Stimulated activated naive B cell treated with anti-CD40 and anti-IgM and Interleukin-4, amounts not matched to agents 10 μg/mL and 1 μg/mL and 100 μg/mL, for 72 hours (primary cell): ENCODE results near the gene TAL2.

Source experiments
- ATAC-seq, 2 donors: fragments of 150-1000 bp; cut with Tn5 transposase; replicated peaks; 2 replicates each; pipeline ENCODE4 v1.10.0; 2021; ENCODE audit warnings: moderate library complexity in 1 of 2
- DNase-seq: peaks from one replicate; pipeline ENCODE4 v3.0.0; 2021
- H3K27ac Mint-ChIP-seq: one replicate; pipeline ENCODE4 v1.8.0; 2022; ENCODE audit warnings: mild to moderate bottlenecking, mixed read lengths
- H3K27me3 Mint-ChIP-seq, 2 donors: one replicate each; pipeline ENCODE4 v1.8.0; 2022; ENCODE audit warnings: mixed read lengths in 2 of 2
- H3K36me3 Mint-ChIP-seq, 2 donors: one replicate each; pipeline ENCODE4 v1.8.0; 2022; ENCODE audit warnings: mixed read lengths in 2 of 2, mild to moderate bottlenecking in 1 of 2
- H3K4me1 Mint-ChIP-seq, 2 donors: one replicate each; pipeline ENCODE4 v1.8.0; 2022; ENCODE audit warnings: mixed read lengths in 2 of 2, mild to moderate bottlenecking in 1 of 2
- H3K4me3 Mint-ChIP-seq, 2 donors: one replicate each; pipeline ENCODE4 v1.8.0; 2022; ENCODE audit warnings: mild to moderate bottlenecking in 2 of 2, mixed read lengths in 2 of 2, moderate library complexity in 1 of 2
- H3K9me3 Mint-ChIP-seq, 2 donors: one replicate each; pipeline ENCODE4 v1.8.0; 2022; ENCODE audit warnings: mixed read lengths in 2 of 2, mild to moderate bottlenecking in 1 of 2

Gene TAL2

DNA sequence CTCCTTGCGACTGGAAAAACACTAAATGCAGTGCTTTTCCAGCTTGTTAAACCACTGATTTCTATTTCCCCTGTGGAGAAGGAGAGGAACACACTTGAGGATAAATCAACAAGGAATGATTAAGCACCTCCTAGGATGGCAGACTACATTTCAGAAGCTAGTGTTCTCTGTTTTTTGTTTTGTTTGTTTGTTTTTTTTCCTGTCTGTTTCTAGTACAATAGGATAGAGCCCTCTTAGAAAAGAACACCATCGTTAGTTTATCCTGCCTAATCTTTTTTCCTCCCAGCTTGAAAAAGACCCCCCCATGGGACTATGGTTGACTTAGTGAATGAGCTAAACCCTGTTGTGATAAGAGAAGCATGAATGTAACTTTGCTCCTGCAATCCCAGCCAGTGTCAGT is 3.9 kb upstream of the TAL2 start:
- no peak for DNase-seq
- Mint-ChIP-seq H3K4me1 (peaks cover 26 to 34% of the 10 kb centered on the region in 2 donors), H3K27me3 (peaks cover 19 to 21% of the 10 kb centered on the region in 2 donors), H3K36me3 (peaks cover 3% of the 10 kb centered on the region in 2 donors), H3K27ac (peak overlapping the region; percentile 34), H3K4me3 (no peak overlapping the region), H3K9me3 (no peaks in the 10 kb centered on the region)
- ATAC-seq: no peak

- peaks cover 17 to 19% of the 10 kb centered on the region in 2 donors for H3K27me3 Mint-ChIP-seq
- no peaks in the 10 kb centered on the region for H3K9me3 Mint-ChIP-seq
- no peak overlapping the region for H3K4me3 Mint-ChIP-seq
- H3K4me1 Mint-ChIP-seq: peaks cover 25 to 34% of the 10 kb centered on the region in 2 donors
- no peak overlapping the region for H3K27ac Mint-ChIP-seq
- peaks cover 3% of the 10 kb centered on the region in 2 donors for H3K36me3 Mint-ChIP-seq
- ATAC-seq (no peak), DNase-seq (no peak)
These were observed 1.2 kb upstream of the TAL2 start for GRCh38 chr9:105661011-105661410.

GRCh38 chr9:105663914-105664313 is 1.7 kb downstream of the TAL2 start:
- H3K4me3 Mint-ChIP-seq: no peak overlapping the region
- H3K27me3 Mint-ChIP-seq: peaks cover 0 to 3% of the 10 kb centered on the region in 2 donors
- H3K4me1 Mint-ChIP-seq: peaks cover 20 to 24% of the 10 kb centered on the region in 2 donors
- DNase-seq (no peak), ATAC-seq (no peak)
- H3K9me3 Mint-ChIP-seq: no peaks in the 10 kb centered on the region
- H3K36me3 Mint-ChIP-seq: peaks cover 3% of the 10 kb centered on the region in 2 donors
- H3K27ac Mint-ChIP-seq: no peak overlapping the region

DNA sequence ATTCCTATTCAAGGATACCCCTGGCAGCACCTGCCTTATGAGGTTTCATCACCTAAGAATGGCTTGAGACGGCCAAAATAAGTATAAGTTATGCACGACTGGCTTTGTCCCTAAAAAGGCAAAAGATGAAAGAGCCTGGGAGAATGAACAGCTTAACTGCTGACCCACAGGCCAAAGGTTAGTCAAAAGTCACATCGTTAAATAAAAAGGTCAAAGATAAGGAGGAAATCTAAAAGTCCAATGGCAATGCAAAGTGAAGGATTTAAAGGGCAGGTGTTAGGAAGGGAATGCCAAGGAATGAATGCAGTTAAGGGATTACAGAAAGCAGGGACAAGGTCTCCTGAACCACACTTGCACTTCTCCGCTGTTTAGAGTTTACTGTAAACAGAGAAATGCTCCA is 5.6 kb downstream of the TAL2 start:
- ATAC-seq (no peak), DNase-seq (no peak)
- H3K4me1 Mint-ChIP-seq: peaks cover 6 to 7% of the 10 kb centered on the region in 2 donors
- H3K9me3 Mint-ChIP-seq: peaks cover 4 to 5% of the 10 kb centered on the region in 2 donors
- no peak overlapping the region for H3K27ac Mint-ChIP-seq
- no peak overlapping the region for H3K4me3 Mint-ChIP-seq
- H3K36me3 Mint-ChIP-seq: peaks cover 5 to 7% of the 10 kb centered on the region in 2 donors
- peaks cover 5 to 6% of the 10 kb centered on the region in 2 donors for H3K27me3 Mint-ChIP-seq

DNA sequence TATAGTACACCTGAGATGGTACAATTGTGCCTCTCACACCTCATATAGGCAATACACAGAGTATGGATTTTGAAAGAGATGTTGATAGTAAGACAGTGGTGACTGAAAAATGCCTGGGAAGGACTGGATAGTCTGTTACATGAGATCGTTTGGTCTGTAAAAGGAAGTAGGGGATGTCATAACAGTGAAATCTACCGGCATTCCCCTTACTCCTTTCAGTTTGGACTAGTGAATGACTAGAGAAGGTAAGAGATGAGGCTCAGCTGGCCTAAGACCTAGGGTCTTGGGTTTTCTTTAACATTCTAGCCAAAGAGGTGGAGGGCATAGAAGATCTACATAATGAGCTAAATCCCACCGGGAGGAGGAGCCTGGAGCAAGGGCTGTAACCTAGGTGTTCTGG is 8.1 kb downstream of the TAL2 start:
- H3K27me3 Mint-ChIP-seq: peaks cover 5 to 6% of the 10 kb centered on the region in 2 donors
- peak in 1 of 2 donors; percentile 4 for ATAC-seq
- no peak overlapping the region for H3K27ac Mint-ChIP-seq
- no peak for DNase-seq
- peaks cover 8% of the 10 kb centered on the region in 2 donors for H3K9me3 Mint-ChIP-seq
- peaks cover 9 to 12% of the 10 kb centered on the region in 2 donors for H3K36me3 Mint-ChIP-seq
- H3K4me3 Mint-ChIP-seq: no peak overlapping the region
- peaks cover 14 to 17% of the 10 kb centered on the region in 2 donors for H3K4me1 Mint-ChIP-seq

DNA sequence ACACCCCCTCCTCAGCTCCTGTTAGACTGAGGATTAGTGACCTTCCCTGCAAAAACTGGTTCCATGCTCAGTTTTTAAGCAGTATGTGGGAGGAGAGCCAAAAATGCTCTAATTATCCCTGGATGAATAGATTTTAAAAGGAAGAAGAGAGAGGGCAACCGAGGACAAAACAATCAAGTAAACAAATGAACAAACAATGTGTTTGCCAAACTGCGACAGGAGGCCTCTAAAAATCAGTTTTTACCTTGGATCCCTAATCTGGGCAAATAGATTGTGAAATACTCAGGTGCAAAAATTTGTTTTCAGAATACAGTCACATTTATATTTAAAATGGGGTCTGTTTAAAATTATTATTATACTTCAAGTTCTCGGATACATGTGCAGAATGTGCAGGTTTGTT is 8.5 kb downstream of the TAL2 start:
- DNase-seq: no peak
- peaks cover 5 to 6% of the 10 kb centered on the region in 2 donors for H3K27me3 Mint-ChIP-seq
- peaks cover 13 to 17% of the 10 kb centered on the region in 2 donors for H3K4me1 Mint-ChIP-seq
- no peak overlapping the region for H3K27ac Mint-ChIP-seq
- no peak for ATAC-seq
- H3K4me3 Mint-ChIP-seq: no peak overlapping the region
- H3K9me3 Mint-ChIP-seq: peaks cover 8% of the 10 kb centered on the region in 2 donors
- peaks cover 9 to 12% of the 10 kb centered on the region in 2 donors for H3K36me3 Mint-ChIP-seq

DNA sequence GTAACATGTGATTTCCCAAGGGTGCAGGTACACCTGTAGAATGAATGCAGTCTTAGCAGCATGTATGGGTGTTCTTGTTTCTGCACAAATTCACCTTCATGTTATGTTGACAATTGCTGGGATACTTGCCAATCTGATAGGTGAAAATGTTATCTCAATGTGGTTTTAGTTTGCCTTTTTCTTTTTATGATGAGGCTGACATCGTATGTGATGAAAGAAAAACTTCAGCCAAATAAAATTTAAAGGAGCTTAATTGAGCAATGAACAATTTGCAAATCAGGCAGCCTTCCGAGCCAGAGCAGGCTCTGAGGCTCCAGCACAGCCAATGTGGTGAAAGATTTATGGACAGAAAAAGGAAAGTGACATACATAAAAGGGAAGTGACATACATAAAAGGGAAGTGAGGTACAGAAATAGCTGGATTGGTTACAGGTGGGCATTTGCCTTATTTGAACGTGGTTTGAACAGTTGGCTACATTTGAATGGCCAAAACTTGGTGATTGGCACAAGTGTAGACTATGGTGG is 10.5 kb downstream of the TAL2 start:
- Mint-ChIP-seq H3K27me3 (peaks cover 5 to 6% of the 10 kb centered on the region in 2 donors), H3K27ac (peak overlapping the region; percentile 44), H3K36me3 (peaks cover 9 to 12% of the 10 kb centered on the region in 2 donors), H3K9me3 (peaks cover 8% of the 10 kb centered on the region in 2 donors), H3K4me3 (peak overlapping the region in 1 of 2 donors; percentile 45), H3K4me1 (peaks cover 13 to 17% of the 10 kb centered on the region in 2 donors)
- DNase-seq: no peak
- peak; percentile 78 to 90 for ATAC-seq

- Mint-ChIP-seq H3K4me3 (no peak overlapping the region), H3K9me3 (peaks cover 8% of the 10 kb centered on the region in 2 donors), H3K36me3 (peaks cover 9 to 12% of the 10 kb centered on the region in 2 donors), H3K4me1 (peaks cover 13 to 17% of the 10 kb centered on the region in 2 donors), H3K27ac (no peak overlapping the region), H3K27me3 (peaks cover 5 to 6% of the 10 kb centered on the region in 2 donors)
- ATAC-seq: no peak
- DNase-seq: no peak
These were observed 11.7 kb downstream of the TAL2 start for GRCh38 chr9:105673850-105674387.

- peaks cover 9 to 12% of the 10 kb centered on the region in 2 donors for H3K36me3 Mint-ChIP-seq
- no peak for DNase-seq
- peaks cover 10 to 17% of the 10 kb centered on the region in 2 donors for H3K4me1 Mint-ChIP-seq
- no peaks in the 10 kb centered on the region for H3K27me3 Mint-ChIP-seq
- H3K4me3 Mint-ChIP-seq: no peak overlapping the region
- H3K9me3 Mint-ChIP-seq: peaks cover 8% of the 10 kb centered on the region in 2 donors
- H3K27ac Mint-ChIP-seq: peak overlapping the region; percentile 43
- ATAC-seq: no peak
These were observed 14.2 kb downstream of the TAL2 start for GRCh38 chr9:105676351-105676923.

GRCh38 chr9:105678163-105678562 is 15.9 kb downstream of the TAL2 start:
- Mint-ChIP-seq H3K9me3 (peaks cover 0 to 1% of the 10 kb centered on the region in 2 donors), H3K27ac (no peak overlapping the region), H3K36me3 (peaks cover 2 to 3% of the 10 kb centered on the region in 2 donors), H3K4me3 (no peak overlapping the region), H3K4me1 (peaks cover 5 to 8% of the 10 kb centered on the region in 2 donors), H3K27me3 (no peaks in the 10 kb centered on the region)
- DNase-seq (no peak), ATAC-seq (no peak)

DNA sequence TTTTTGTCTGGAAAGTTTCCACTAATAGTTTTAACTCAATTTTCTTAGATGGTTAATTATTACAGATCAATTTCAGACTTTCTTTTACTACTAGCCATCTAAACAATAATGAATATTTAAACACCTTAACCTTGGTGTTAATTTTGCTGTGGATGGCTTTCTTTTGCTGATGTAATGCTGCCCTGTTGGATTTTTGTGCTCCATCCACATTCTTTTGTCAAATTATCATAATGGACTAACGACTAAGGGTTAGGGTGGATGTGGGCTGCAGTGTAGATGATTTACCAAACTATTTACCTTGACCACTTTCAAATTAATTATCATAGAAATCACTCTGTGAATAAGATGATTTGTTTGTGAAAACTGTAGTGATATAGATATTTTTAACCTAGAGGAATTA is 16.5 kb downstream of the TAL2 start:
- H3K27ac Mint-ChIP-seq: no peak overlapping the region
- DNase-seq (no peak), ATAC-seq (no peak)
- H3K9me3 Mint-ChIP-seq: no peaks in the 10 kb centered on the region
- H3K27me3 Mint-ChIP-seq: no peaks in the 10 kb centered on the region
- H3K4me3 Mint-ChIP-seq: no peak overlapping the region
- peaks cover 0 to 3% of the 10 kb centered on the region in 2 donors for H3K36me3 Mint-ChIP-seq
- peaks cover 2 to 4% of the 10 kb centered on the region in 2 donors for H3K4me1 Mint-ChIP-seq

DNA sequence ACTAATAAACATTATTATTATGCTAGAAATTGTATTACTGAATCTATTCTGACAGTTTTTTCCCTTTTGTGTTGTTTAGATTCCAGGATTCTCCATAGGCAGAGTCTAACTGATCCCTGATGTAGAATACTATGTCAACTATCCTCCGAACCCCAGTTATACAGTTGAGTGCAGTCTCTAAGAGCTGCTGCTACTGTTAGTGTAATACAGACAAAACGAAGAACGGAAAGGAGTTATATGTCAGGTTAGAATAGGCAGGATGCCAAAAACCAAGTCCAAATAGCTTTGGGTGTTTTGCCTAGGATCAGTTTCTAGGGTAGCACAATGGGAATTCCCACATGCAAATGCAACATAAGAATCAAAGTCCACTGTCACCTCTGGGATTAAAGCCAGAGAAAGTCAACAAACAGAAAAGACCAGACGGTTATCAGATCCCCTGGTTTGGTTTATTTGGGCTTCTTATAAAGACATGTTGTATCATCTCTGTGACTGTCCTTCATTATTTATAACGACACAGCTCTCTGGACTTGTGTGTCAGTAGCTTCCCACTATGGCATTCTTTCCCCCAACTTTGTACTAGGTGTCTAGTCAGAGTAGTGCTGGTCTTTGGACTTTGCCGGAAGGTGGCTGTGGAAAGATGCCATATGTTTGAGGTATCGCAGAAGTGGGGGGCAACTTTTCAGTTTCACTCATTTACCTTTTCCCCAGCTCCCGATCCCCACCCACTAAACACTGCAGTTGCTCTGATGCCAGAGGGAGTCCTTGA is 17.2 kb downstream of the TAL2 start:
- H3K4me1 Mint-ChIP-seq: no peaks in the 10 kb centered on the region
- no peaks in the 10 kb centered on the region for H3K9me3 Mint-ChIP-seq
- ATAC-seq (no peak), DNase-seq (no peak)
- no peaks in the 10 kb centered on the region for H3K36me3 Mint-ChIP-seq
- H3K27ac Mint-ChIP-seq: no peak overlapping the region
- H3K4me3 Mint-ChIP-seq: no peak overlapping the region
- no peaks in the 10 kb centered on the region for H3K27me3 Mint-ChIP-seq

- Mint-ChIP-seq H3K4me1 (no peaks in the 10 kb centered on the region), H3K27me3 (no peaks in the 10 kb centered on the region), H3K27ac (no peak overlapping the region), H3K9me3 (no peaks in the 10 kb centered on the region), H3K4me3 (no peak overlapping the region), H3K36me3 (no peaks in the 10 kb centered on the region)
- DNase-seq (no peak), ATAC-seq (no peak)
These were observed 19.1 kb downstream of the TAL2 start for GRCh38 chr9:105681313-105681712.

DNA sequence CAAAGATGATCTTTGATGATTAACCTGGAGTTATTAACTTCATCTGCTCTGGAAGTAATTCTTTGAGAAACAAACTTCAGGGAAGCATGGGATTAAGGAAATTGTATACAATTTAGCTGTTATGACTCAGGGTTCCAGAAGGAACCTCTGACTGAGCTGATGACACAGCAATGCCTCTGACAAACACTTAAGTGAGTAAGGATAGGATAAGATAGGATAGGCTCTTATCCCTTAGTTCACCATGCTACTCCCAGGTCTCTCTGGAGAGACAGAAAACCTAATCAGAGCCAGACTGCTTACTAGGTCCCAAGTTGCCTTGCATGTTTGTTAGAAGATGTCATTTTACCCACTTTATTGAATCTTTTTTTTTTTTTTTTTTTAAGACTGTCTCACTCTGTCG is 19.5 kb downstream of the TAL2 start:
- no peak for DNase-seq
- no peaks in the 10 kb centered on the region for H3K27me3 Mint-ChIP-seq
- H3K4me3 Mint-ChIP-seq: no peak overlapping the region
- no peak for ATAC-seq
- H3K27ac Mint-ChIP-seq: no peak overlapping the region
- no peaks in the 10 kb centered on the region for H3K4me1 Mint-ChIP-seq
- no peaks in the 10 kb centered on the region for H3K9me3 Mint-ChIP-seq
- no peaks in the 10 kb centered on the region for H3K36me3 Mint-ChIP-seq
